ENCODE measurements around the gene LAD1.

The LAD1 gene

DNA sequence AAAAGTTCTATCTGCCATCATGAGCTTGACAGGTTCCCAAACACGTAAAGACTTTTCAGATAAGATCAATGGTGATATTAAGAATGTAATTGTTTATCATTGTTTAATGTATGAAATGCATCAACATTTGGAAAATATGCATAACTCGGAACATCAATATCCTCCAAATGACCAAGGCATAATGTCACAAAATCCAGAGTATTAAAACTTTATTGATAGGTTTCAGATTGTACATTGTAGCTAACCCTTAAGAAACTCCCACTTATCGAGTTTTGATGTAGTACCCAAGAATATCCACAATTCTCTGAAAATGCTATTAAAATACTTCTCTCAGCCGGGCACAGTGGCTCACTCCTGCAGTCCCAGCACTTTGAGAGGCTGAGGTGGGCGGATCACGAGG lies 34.5 kb upstream of the LAD1 start:
- no peak overlapping the region for H4K12ac ChIP-seq (ENCODE audit: low read depth, low read length)
- no peak overlapping the region for H3K23ac ChIP-seq (ENCODE audit: low read length)
- H3K4me1 ChIP-seq (ENCODE audit: control insufficient read depth in 1 of 2, insufficient read depth in 2 of 2, low read length in 2 of 2): no peaks in the 10 kb centered on the region
- no peak overlapping the region for H3K4ac ChIP-seq (ENCODE audit: low read depth, low read length)
- no peaks in the 10 kb centered on the region for H3K79me1 ChIP-seq (ENCODE audit: low read length)
- DNase-seq: no peak
- no peak overlapping the region for H3K18ac ChIP-seq (ENCODE audit: low read length)
- no peak overlapping the region for H2AFZ ChIP-seq (ENCODE audit: insufficient read depth, low read length, poor library complexity)
- H2BK120ac ChIP-seq (ENCODE audit: insufficient read depth, low read length, poor library complexity): no peak overlapping the region
- no peak overlapping the region for H3K4me3 ChIP-seq (ENCODE audit: low read depth, low read length)
- H3K79me2 ChIP-seq (ENCODE audit: control insufficient read depth, insufficient read depth, low read length, poor library complexity): no peaks in the 10 kb centered on the region
- no peak overlapping the region for H4K8ac ChIP-seq (ENCODE audit: low read depth, low read length)
- H2AK5ac ChIP-seq (ENCODE audit: low read length): no peak overlapping the region
- no peaks in the 10 kb centered on the region for H3K27me3 ChIP-seq (ENCODE audit: insufficient read depth, low read length)
- H3K9me3 ChIP-seq (ENCODE audit: insufficient read depth, low read depth, low read length): no peaks in the 10 kb centered on the region
- no peak overlapping the region for H3K4me2 ChIP-seq (ENCODE audit: low read length)
- H3K36me3 ChIP-seq (ENCODE audit: control insufficient read depth in 1 of 2, insufficient read depth in 2 of 2, low read length in 2 of 2): no peaks in the 10 kb centered on the region
- H3K27ac ChIP-seq (ENCODE audit: low read depth, low read length): no peak overlapping the region
- H2BK5ac ChIP-seq (ENCODE audit: low read depth, low read length, poor library complexity): no peak overlapping the region
- H2BK12ac ChIP-seq (ENCODE audit: low read length): no peak overlapping the region
- no peak overlapping the region for H3K9ac ChIP-seq (ENCODE audit: low read length)
- no peak overlapping the region for H4K91ac ChIP-seq (ENCODE audit: low read depth, low read length)
- no CpG with 5 or more reads among the region's 6 CpGs for WGBS (ENCODE audit: extremely low coverage, insufficient coverage, insufficient read length)
- H3K14ac ChIP-seq (ENCODE audit: low read length): no peak overlapping the region

DNA sequence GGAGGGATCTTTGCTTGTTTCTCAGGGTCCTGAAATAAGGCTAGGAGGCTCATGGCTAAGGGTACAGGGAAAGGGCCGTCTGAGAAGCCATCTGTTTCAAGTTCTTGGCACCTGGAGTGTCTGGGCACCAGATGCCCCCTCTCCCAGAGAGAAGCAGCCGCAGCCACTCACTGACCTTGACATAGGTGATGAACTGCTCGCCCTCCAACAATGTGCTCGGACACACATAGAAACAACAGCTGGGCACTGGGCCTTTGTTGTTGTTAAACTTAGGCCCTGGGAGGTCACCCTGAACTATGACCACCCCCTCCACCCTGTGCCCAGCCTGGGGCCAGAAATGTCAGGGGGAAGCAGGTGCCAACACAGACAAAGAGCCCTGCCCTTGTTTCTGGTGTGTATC lies 31.7 kb upstream of the LAD1 start:
- Histone ChIP-seq H3K4ac (ENCODE audit: low read depth, low read length) (no peak overlapping the region), H3K27me3 (ENCODE audit: insufficient read depth, low read length) (no peaks in the 10 kb centered on the region), H3K27ac (ENCODE audit: low read depth, low read length) (no peak overlapping the region), H3K79me2 (ENCODE audit: control insufficient read depth, insufficient read depth, low read length, poor library complexity) (no peaks in the 10 kb centered on the region), H2BK120ac (ENCODE audit: insufficient read depth, low read length, poor library complexity) (no peak overlapping the region), H2AFZ (ENCODE audit: insufficient read depth, low read length, poor library complexity) (no peak overlapping the region), H3K4me3 (ENCODE audit: low read depth, low read length) (no peak overlapping the region), H2AK5ac (ENCODE audit: low read length) (no peak overlapping the region), H2BK5ac (ENCODE audit: low read depth, low read length, poor library complexity) (no peak overlapping the region), H3K79me1 (ENCODE audit: low read length) (no peaks in the 10 kb centered on the region), H3K9me3 (ENCODE audit: insufficient read depth, low read depth, low read length) (no peaks in the 10 kb centered on the region), H3K9ac (ENCODE audit: low read length) (no peak overlapping the region), H4K12ac (ENCODE audit: low read depth, low read length) (no peak overlapping the region), H3K18ac (ENCODE audit: low read length) (no peak overlapping the region), H2BK12ac (ENCODE audit: low read length) (no peak overlapping the region), H3K36me3 (ENCODE audit: control insufficient read depth in 1 of 2, insufficient read depth in 2 of 2, low read length in 2 of 2) (no peaks in the 10 kb centered on the region), H3K23ac (ENCODE audit: low read length) (no peak overlapping the region), H4K8ac (ENCODE audit: low read depth, low read length) (no peak overlapping the region), H3K14ac (ENCODE audit: low read length) (no peak overlapping the region), H3K4me1 (ENCODE audit: control insufficient read depth in 1 of 2, insufficient read depth in 2 of 2, low read length in 2 of 2) (no peaks in the 10 kb centered on the region), H3K4me2 (ENCODE audit: low read length) (no peak overlapping the region), H4K91ac (ENCODE audit: low read depth, low read length) (no peak overlapping the region)
- no CpG with 5 or more reads among the region's 4 CpGs for WGBS (ENCODE audit: extremely low coverage, insufficient coverage, insufficient read length)
- no peak for DNase-seq

- Histone ChIP-seq H4K12ac (ENCODE audit: low read depth, low read length) (peak overlapping the region; percentile 64), H3K9me3 (ENCODE audit: insufficient read depth, low read depth, low read length) (no peaks in the 10 kb centered on the region), H3K4me1 (ENCODE audit: control insufficient read depth in 1 of 2, insufficient read depth in 2 of 2, low read length in 2 of 2) (no peaks in the 10 kb centered on the region), H3K79me1 (ENCODE audit: low read length) (no peaks in the 10 kb centered on the region), H2BK5ac (ENCODE audit: low read depth, low read length, poor library complexity) (no peak overlapping the region), H3K9ac (ENCODE audit: low read length) (no peak overlapping the region), H3K18ac (ENCODE audit: low read length) (no peak overlapping the region), H2BK12ac (ENCODE audit: low read length) (no peak overlapping the region), H2BK120ac (ENCODE audit: insufficient read depth, low read length, poor library complexity) (no peak overlapping the region), H2AK5ac (ENCODE audit: low read length) (no peak overlapping the region), H4K91ac (ENCODE audit: low read depth, low read length) (no peak overlapping the region), H3K4ac (ENCODE audit: low read depth, low read length) (no peak overlapping the region), H3K4me2 (ENCODE audit: low read length) (no peak overlapping the region), H3K27me3 (ENCODE audit: insufficient read depth, low read length) (no peaks in the 10 kb centered on the region), H3K36me3 (ENCODE audit: control insufficient read depth in 1 of 2, insufficient read depth in 2 of 2, low read length in 2 of 2) (no peaks in the 10 kb centered on the region), H3K23ac (ENCODE audit: low read length) (no peak overlapping the region), H3K14ac (ENCODE audit: low read length) (no peak overlapping the region), H3K79me2 (ENCODE audit: control insufficient read depth, insufficient read depth, low read length, poor library complexity) (no peaks in the 10 kb centered on the region), H2AFZ (ENCODE audit: insufficient read depth, low read length, poor library complexity) (no peak overlapping the region), H3K27ac (ENCODE audit: low read depth, low read length) (no peak overlapping the region), H4K8ac (ENCODE audit: low read depth, low read length) (no peak overlapping the region), H3K4me3 (ENCODE audit: low read depth, low read length) (no peak overlapping the region)
- WGBS (ENCODE audit: extremely low coverage, insufficient coverage, insufficient read length): no CpG with 5 or more reads among the region's 18 CpGs
- no peak for DNase-seq
Observed at GRCh38 chr1:201429736-201430501, 30.8 kb upstream of the LAD1 start.

DNA sequence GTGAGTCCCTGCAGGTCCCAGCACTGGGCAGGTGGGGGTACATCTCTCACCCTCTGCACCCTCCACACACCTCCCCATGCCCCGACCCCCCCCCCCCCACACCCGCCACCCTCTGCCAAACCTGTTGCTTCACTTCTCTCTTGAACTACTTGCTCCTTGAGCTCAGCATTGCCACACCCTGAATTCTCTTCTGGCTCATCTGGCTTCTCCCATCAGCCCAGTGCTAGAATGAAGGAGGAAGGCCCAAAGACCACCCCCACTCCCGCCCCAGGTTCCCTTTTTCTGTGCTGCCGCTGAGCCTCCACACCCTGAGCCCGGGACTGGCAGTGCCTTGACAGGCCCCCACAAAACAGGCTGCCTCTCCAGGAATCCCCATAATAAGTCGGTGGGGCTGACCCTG lies 28.8 kb upstream of the LAD1 start:
- WGBS (ENCODE audit: extremely low coverage, insufficient coverage, insufficient read length): no CpG with 5 or more reads among the region's 6 CpGs
- Histone ChIP-seq H3K9me3 (ENCODE audit: insufficient read depth, low read depth, low read length) (peaks cover 2% of the 10 kb centered on the region), H3K79me2 (ENCODE audit: control insufficient read depth, insufficient read depth, low read length, poor library complexity) (no peaks in the 10 kb centered on the region), H3K23ac (ENCODE audit: low read length) (no peak overlapping the region), H3K4me1 (ENCODE audit: control insufficient read depth in 1 of 2, insufficient read depth in 2 of 2, low read length in 2 of 2) (no peaks in the 10 kb centered on the region), H3K9ac (ENCODE audit: low read length) (no peak overlapping the region), H2AFZ (ENCODE audit: insufficient read depth, low read length, poor library complexity) (no peak overlapping the region), H2AK5ac (ENCODE audit: low read length) (no peak overlapping the region), H3K27ac (ENCODE audit: low read depth, low read length) (no peak overlapping the region), H2BK120ac (ENCODE audit: insufficient read depth, low read length, poor library complexity) (no peak overlapping the region), H4K8ac (ENCODE audit: low read depth, low read length) (no peak overlapping the region), H4K12ac (ENCODE audit: low read depth, low read length) (no peak overlapping the region), H3K18ac (ENCODE audit: low read length) (no peak overlapping the region), H3K27me3 (ENCODE audit: insufficient read depth, low read length) (no peaks in the 10 kb centered on the region), H3K4me2 (ENCODE audit: low read length) (no peak overlapping the region), H3K4me3 (ENCODE audit: low read depth, low read length) (no peak overlapping the region), H2BK12ac (ENCODE audit: low read length) (no peak overlapping the region), H4K91ac (ENCODE audit: low read depth, low read length) (no peak overlapping the region), H2BK5ac (ENCODE audit: low read depth, low read length, poor library complexity) (no peak overlapping the region), H3K79me1 (ENCODE audit: low read length) (no peaks in the 10 kb centered on the region), H3K14ac (ENCODE audit: low read length) (no peak overlapping the region), H3K4ac (ENCODE audit: low read depth, low read length) (no peak overlapping the region), H3K36me3 (ENCODE audit: control insufficient read depth in 1 of 2, insufficient read depth in 2 of 2, low read length in 2 of 2) (no peaks in the 10 kb centered on the region)
- DNase-seq: no peak

Measured in trophoblast cell (in vitro differentiated cells and primary cell).